ENCODE data around the gene HDAC4. TPM values are rescaled to one million over a fixed set of nuclear protein-coding genes. Genes with fewer than 3 reads are reported as not detected.
"Not testable (repeated sequence)": the region's sequence is repeated elsewhere in the genome, so short reads cannot be mapped to it uniquely, and the experiment has no call there.

Gene HDAC4
- total and polyA plus RNA-seq, 2 donors (not counting 1 experiment from before 2014, with no cell fraction given), result 13.5 to 46.0 TPM

DNA sequence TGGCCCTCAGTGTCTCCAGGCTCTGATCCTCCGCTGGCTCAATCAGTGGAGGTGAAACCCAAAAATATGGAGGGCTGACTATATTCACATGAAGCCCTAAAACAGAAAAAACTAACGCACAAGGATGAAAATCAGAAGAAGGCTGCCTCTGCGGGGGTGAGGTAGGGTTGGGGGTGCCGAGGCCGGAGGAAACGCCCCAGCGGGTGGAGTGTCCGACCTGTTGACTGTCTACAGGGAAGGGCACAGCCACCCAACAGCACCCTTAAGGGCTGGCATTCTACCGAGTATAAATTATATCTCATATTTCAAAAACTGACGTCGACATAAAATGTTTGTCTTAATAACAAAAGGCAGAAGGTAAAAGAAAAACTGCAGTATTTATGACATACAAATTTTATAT, 223.5 kb downstream of the HDAC4 start:
- no peak for ATAC-seq (ENCODE audit: low read depth)
- H2AFZ ChIP-seq (ENCODE audit: insufficient read depth, low read depth, low read length, poor library complexity, severe bottlenecking), result no peak overlapping the region

GRCh38 chr2:239176138-239176803, 224.5 kb downstream of the HDAC4 start:
- POLR2A ChIA-PET; H3K4me1 ChIP-seq (ENCODE audit: control insufficient read depth in 2 of 2, insufficient read depth in 2 of 2, low read length in 2 of 2); H3K4me2 ChIP-seq (replicated peaks; ENCODE audit: low read depth, low read length, poor library complexity, severe bottlenecking); DNase-seq; CTCF ChIA-PET; H3K79me2 ChIP-seq (ENCODE audit: control insufficient read depth, insufficient read depth, low read length); H3K27me3 ChIP-seq (replicated peaks in 1 of 4; ENCODE audit: control extremely low read depth in 1 of 4, control insufficient read depth in 3 of 4, insufficient read depth in 4 of 4, low read length in 3 of 4); H3K27me3 Mint-ChIP-seq; H3K27ac Mint-ChIP-seq; H3K36me3 ChIP-seq (replicated peaks in 1 of 2; ENCODE audit: control extremely low read depth in 1 of 2, control insufficient read depth in 1 of 2, extremely low read depth in 1 of 2, insufficient read depth in 2 of 2, low read length in 1 of 2); H3K9ac ChIP-seq (ENCODE audit: low read length); H4K20me1 ChIP-seq (ENCODE audit: control insufficient read depth, insufficient read depth, low read length, poor library complexity, severe bottlenecking); intact Hi-C loops (cut with micrococcal nuclease); H3K4me3 ChIP-seq (ENCODE audit: control extremely low read depth in 1 of 5, extremely low read depth in 1 of 5, insufficient read depth in 1 of 5, low read depth in 2 of 5, low read length in 4 of 5); H3K4me1 Mint-ChIP-seq; H3K4me3 Mint-ChIP-seq; H3K27ac ChIP-seq (ENCODE audit: low read length in 2 of 2); ATAC-seq (ENCODE audit: low read depth); H2AFZ ChIP-seq (ENCODE audit: insufficient read depth, low read depth, low read length, poor library complexity, severe bottlenecking): not testable (repeated sequence)
- peaks cover 26% of the 10 kb centered on the region for H3K9me3 Mint-ChIP-seq (ENCODE audit: insufficient read depth)
- H3K9me3 ChIP-seq (ENCODE audit: control extremely low read depth in 1 of 3, control insufficient read depth in 2 of 3, insufficient read depth in 1 of 3, low read length in 2 of 3), result peaks cover 1 to 40% (median 18%) of the 10 kb centered on the region in 3 donors
- 99% methylated on average over 17 of the region's 23 CpGs for WGBS (ENCODE audit: insufficient coverage)

More for the DNA sequence above, 223.5 kb downstream of the HDAC4 start:
- Histone ChIP-seq H3K36me3 (replicated peaks in 1 of 2; ENCODE audit: control extremely low read depth in 1 of 2, control insufficient read depth in 1 of 2, extremely low read depth in 1 of 2, insufficient read depth in 2 of 2, low read length in 1 of 2) (peaks cover 0 to 9% of the 10 kb centered on the region in 2 experiments), H3K27me3 (replicated peaks in 1 of 4; ENCODE audit: control extremely low read depth in 1 of 4, control insufficient read depth in 3 of 4, insufficient read depth in 4 of 4, low read length in 3 of 4) (no peaks in the 10 kb centered on the region), H4K20me1 (ENCODE audit: control insufficient read depth, insufficient read depth, low read length, poor library complexity, severe bottlenecking) (no peaks in the 10 kb centered on the region), H3K4me2 (replicated peaks; ENCODE audit: low read depth, low read length, poor library complexity, severe bottlenecking) (no peak overlapping the region), H3K4me1 (ENCODE audit: control insufficient read depth in 2 of 2, insufficient read depth in 2 of 2, low read length in 2 of 2) (no peaks in the 10 kb centered on the region), H3K79me2 (ENCODE audit: control insufficient read depth, insufficient read depth, low read length) (no peaks in the 10 kb centered on the region), H3K27ac (ENCODE audit: low read length in 2 of 2) (no peak overlapping the region), H3K9me3 (ENCODE audit: control extremely low read depth in 1 of 3, control insufficient read depth in 2 of 3, insufficient read depth in 1 of 3, low read length in 2 of 3) (peaks cover 0 to 40% (median 12%) of the 10 kb centered on the region in 3 donors), H3K4me3 (ENCODE audit: control extremely low read depth in 1 of 5, extremely low read depth in 1 of 5, insufficient read depth in 1 of 5, low read depth in 2 of 5, low read length in 4 of 5) (no peak overlapping the region), H3K9ac (ENCODE audit: low read length) (no peak overlapping the region)
- 96% methylated on average over 8 of the region's 11 CpGs for WGBS (ENCODE audit: insufficient coverage)
- POLR2A ChIA-PET, result no interaction called here
- DNase-seq, result no peak
- peaks cover 22% of the 10 kb centered on the region for H3K9me3 Mint-ChIP-seq (ENCODE audit: insufficient read depth)
- H3K4me1 Mint-ChIP-seq, result no peaks in the 10 kb centered on the region
- intact Hi-C loops (cut with micrococcal nuclease), result no loop called here
- CTCF ChIA-PET, result no interaction called here
- H3K4me3 Mint-ChIP-seq, result no peak overlapping the region
- TF ChIP-seq EZH2 (IDR thresholded peaks at IDR 0.05; ENCODE audit: borderline replicate concordance, insufficient read depth, low read depth, low read length, poor library complexity, severe bottlenecking), result no peak
- TF ChIP-seq, protein P1, sequence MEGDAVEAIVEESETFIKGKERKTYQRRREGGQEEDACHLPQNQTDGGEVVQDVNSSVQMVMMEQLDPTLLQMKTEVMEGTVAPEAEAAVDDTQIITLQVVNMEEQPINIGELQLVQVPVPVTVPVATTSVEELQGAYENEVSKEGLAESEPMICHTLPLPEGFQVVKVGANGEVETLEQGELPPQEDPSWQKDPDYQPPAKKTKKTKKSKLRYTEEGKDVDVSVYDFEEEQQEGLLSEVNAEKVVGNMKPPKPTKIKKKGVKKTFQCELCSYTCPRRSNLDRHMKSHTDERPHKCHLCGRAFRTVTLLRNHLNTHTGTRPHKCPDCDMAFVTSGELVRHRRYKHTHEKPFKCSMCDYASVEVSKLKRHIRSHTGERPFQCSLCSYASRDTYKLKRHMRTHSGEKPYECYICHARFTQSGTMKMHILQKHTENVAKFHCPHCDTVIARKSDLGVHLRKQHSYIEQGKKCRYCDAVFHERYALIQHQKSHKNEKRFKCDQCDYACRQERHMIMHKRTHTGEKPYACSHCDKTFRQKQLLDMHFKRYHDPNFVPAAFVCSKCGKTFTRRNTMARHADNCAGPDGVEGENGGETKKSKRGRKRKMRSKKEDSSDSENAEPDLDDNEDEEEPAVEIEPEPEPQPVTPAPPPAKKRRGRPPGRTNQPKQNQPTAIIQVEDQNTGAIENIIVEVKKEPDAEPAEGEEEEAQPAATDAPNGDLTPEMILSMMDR (IDR thresholded peaks at IDR 0.05), result no peak
- H3K27me3 Mint-ChIP-seq, result no peaks in the 10 kb centered on the region
- H3K27ac Mint-ChIP-seq, result no peak overlapping the region
